H4 (cell line): ENCODE results near the gene LCE1C. TPM values are rescaled to one million over a fixed set of nuclear protein-coding genes. Genes with fewer than 3 reads are reported as not detected.

Experiments used
- DNase-seq: peaks from one replicate; pipeline ENCODE4 v3.0.0-alpha.2; 2015; ENCODE audit warnings: low spot score
- total RNA-seq: library from RNA; depleted of rRNA; stranded (reverse); fragments of >200 nt; shearing (Covaris generic); gene quantifications from 2 replicates; pipeline ENCODE4 v1.2.3, GENCODE V29; 2014; rRNA removed

LCE1C gene
- total RNA-seq, 1 experiment from 2014 or later = not detected

GRCh38 chr1:152760551-152761190 is 45.8 kb downstream of the LCE1C start:
- no peak for DNase-seq

GRCh38 chr1:152759453-152760173 is 46.8 kb downstream of the LCE1C start:
- DNase-seq = no peak

GRCh38 chr1:152758636-152759035 is 47.8 kb downstream of the LCE1C start:
- DNase-seq = no peak

- DNase-seq = no peak
These were observed 48.7 kb downstream of the LCE1C start, which contains the start of gene KPRP for GRCh38 chr1:152757747-152758146. Gene KPRP (plus strand): TSS chr1:152758025. CDS start chr1:152759589, 1,564 bp downstream.

- no peak for DNase-seq
These were observed 49.6 kb downstream of the LCE1C start for GRCh38 chr1:152756872-152757271.

Other genes with a start within 250 kb of the LCE1C start
- gene LCE3E, start 239.9 kb downstream of the LCE1C start, total RNA-seq = not detected in 2 replicates
- not detected in 2 replicates for gene LCE3D, start 226.1 kb downstream of the LCE1C start, total RNA-seq
- gene LCE3C, start 206.4 kb downstream of the LCE1C start, total RNA-seq = not detected in 2 replicates
- not detected in 2 replicates for gene LCE3B, start 192.8 kb downstream of the LCE1C start, total RNA-seq
- gene LCE3A, start 183.5 kb downstream of the LCE1C start, total RNA-seq = not detected in 2 replicates
- not detected in 2 replicates for gene LCE2D, start 143.3 kb downstream of the LCE1C start, total RNA-seq
- not detected in 2 replicates for gene LCE2C, start 131.4 kb downstream of the LCE1C start, total RNA-seq
- gene LCE2B, start 120.5 kb downstream of the LCE1C start, total RNA-seq = not detected in 2 replicates
- not detected in 2 replicates for gene LCE2A, start 108.3 kb downstream of the LCE1C start, total RNA-seq
- gene LCE4A, start 98.5 kb downstream of the LCE1C start, total RNA-seq = not detected in 2 replicates
- not detected in 2 replicates for gene KPRP, start 48.6 kb downstream of the LCE1C start, total RNA-seq
- gene LCE1F, start 31.5 kb downstream of the LCE1C start, total RNA-seq = not detected in 2 replicates
- gene LCE1E, start 20.4 kb downstream of the LCE1C start, total RNA-seq = not detected in 2 replicates
- gene LCE1D, start 9.9 kb downstream of the LCE1C start, total RNA-seq = not detected in 2 replicates
- gene LCE1B, start 5.3 kb upstream of the LCE1C start, total RNA-seq = not detected in 2 replicates
- gene LCE1A, start 20.8 kb upstream of the LCE1C start, total RNA-seq = not detected in 2 replicates
- gene LCE6A, start 36.2 kb upstream of the LCE1C start, total RNA-seq = not detected in 2 replicates
- gene LCE7A, start 53.3 kb upstream of the LCE1C start, total RNA-seq = not detected in 2 replicates
- gene SMCP, start 71.7 kb upstream of the LCE1C start, total RNA-seq = not detected in 2 replicates
- not detected in 2 replicates for gene IVL, start 101.9 kb upstream of the LCE1C start, total RNA-seq
- not detected in 2 replicates for gene SPRR5, start 140.6 kb upstream of the LCE1C start, total RNA-seq
- gene SPRR4, start 164.0 kb upstream of the LCE1C start, total RNA-seq = not detected in 2 replicates
- gene SPRR1A, start 177.4 kb upstream of the LCE1C start, total RNA-seq = not detected in 2 replicates
- not detected in 2 replicates for gene SPRR3, start 195.1 kb upstream of the LCE1C start, total RNA-seq
- gene SPRR1B, start 224.6 kb upstream of the LCE1C start, total RNA-seq = not detected in 2 replicates
- not detected in 2 replicates for gene SPRR2D, start 234.5 kb upstream of the LCE1C start, total RNA-seq